HG02885 (cell line): ENCODE measurements around the gene SLC25A10.

Experiments
- ATAC-seq: cut with Tn5 transposase; IDR thresholded peaks from one replicate; pipeline ENCODE4 v1.9.1; 2021; ENCODE audit warnings: mild to moderate bottlenecking; ENCODE audit not compliant: unreplicated experiment, poor library complexity

Gene SLC25A10

GRCh38 chr17:81685108-81685507 lies 27.0 kb upstream of the SLC25A10 start:
- ATAC-seq = no peak

DNA sequence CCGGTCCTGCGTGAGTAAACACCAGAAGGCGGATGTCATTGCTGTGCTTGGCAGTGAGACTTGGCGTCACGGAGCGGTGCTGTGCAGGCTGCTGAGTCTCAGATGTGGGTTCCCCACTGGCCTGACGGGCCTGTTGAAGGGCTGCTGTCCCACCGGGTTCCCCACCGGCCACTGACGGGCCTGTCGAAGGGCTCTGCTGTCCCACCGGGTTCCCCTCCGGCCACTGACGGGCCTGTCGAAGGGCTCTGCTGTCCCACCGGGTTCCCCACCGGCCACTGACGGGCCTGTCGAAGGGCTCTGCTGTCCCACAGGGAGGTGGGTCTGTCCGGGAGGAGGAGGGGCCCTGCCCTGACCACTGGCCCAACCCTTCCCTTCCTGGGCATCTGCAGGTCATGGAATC lies 25.5 kb upstream of the SLC25A10 start:
- ATAC-seq = no peak

DNA sequence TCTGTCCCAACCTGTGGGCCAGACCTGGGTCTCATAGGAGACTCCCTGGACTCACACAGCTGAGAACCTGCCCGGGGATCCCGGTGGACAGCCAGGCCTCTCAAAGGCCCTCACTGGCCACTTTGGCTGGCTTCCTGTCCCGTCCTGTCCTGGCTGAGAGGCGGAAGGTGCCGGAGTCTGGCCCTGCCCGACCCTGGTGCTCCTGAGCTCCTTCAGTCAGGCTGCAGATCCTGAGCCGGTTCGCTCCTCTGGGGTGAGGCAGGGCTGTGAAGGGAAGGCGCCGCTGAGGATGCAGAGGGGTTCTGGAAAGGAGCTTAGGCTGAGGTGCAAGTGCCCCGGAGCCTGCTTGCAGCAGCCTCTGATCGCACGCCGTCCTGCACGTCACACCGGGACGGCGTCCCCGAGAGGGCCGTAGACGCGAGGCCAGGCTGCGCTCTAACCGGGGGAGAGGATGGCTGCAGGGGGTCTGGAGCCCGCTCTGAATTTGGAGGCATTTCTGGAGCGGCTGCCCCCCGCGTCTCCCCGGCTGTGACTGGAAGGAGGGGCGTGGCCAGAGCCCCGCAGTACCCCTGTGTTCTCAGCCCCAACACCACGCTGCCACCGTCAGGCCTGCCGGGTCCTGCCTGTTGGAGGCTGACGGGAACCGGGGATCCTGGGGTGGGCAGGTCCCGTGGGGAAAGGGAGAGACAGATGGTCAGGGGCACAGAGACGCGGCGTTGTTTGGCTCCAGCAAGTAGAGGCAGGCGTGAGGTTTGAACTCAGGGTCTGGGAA lies 24.1 kb upstream of the SLC25A10 start:
- ATAC-seq = no peak

DNA sequence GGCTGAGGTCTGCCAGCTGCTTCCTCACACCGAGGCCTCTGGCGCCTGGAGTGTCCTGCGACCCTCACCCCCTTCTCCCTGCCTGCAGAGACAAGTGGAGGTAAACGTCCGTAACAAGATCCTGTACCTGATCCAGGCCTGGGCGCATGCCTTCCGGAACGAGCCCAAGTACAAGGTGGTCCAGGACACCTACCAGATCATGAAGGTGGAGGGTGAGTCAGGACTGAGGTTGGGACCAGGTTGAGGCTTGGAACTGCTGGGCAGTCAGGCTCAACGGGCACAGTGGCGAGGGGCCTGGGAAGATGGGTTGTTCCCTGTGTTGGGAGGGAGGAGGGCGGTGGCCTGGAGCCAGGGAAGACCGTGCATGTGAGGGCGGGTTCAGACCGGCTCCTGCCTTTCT lies 23.5 kb upstream of the SLC25A10 start:
- ATAC-seq = no peak

DNA sequence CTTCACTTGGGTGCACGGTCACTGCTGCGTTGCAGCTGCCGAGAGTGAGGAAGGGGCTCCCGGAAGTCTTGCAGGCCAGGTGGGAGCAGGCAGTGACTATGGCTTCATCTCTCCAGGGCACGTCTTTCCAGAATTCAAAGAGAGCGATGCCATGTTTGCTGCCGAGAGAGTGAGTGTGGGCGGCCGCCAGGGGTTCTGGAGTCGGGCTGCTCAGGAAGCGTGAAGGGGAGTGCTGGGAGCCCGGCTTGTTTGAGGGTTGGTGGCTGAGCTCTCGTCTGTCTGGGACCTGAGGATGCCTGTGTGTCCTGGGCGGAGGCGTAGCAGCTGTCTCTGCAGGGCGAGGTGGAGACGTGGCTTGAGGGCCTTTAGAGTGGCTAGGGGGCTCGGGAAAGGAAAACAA lies 22.0 kb upstream of the SLC25A10 start:
- no peak for ATAC-seq

DNA sequence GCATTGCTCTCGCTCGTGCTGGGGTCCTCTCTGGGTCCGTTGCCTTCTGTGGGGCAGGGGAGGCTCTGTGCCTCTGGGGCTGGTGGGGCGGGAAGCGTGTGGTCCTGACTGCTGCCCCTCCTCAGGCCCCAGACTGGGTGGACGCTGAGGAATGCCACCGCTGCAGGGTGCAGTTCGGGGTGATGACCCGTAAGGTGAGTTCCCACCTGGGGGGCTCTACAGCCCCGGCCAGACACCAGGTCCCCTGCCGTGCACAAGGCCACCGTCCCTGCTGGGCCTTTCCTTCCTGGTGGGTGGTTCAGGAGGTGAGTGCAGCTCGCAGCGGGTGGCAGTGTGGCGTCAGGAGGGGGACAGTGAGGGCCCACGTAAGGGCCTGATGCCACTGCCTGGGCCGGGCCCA lies 21.5 kb upstream of the SLC25A10 start:
- no peak for ATAC-seq

GRCh38 chr17:81691196-81691595 lies 20.9 kb upstream of the SLC25A10 start:
- ATAC-seq = no peak

DNA sequence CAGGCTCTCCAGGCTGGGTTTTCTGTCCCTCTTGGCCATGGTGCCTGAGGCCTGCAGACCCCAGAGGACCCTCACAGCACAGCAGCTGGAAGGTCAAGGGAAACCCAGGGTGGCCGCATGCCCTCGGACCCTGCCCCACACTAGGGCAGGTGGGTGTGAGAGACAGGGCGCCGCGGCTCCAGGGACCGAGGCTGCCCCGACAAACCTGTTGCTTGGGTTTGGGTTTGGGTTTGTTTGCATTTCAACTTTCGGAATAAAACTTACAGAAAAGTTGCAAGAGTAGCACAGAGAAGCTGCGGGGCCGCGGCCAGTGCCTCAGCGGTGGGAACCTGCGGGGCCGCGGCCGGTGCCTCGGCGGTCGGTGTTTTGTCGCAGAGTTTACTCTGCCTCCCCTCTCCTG lies 20.5 kb upstream of the SLC25A10 start:
- ATAC-seq = no peak

DNA sequence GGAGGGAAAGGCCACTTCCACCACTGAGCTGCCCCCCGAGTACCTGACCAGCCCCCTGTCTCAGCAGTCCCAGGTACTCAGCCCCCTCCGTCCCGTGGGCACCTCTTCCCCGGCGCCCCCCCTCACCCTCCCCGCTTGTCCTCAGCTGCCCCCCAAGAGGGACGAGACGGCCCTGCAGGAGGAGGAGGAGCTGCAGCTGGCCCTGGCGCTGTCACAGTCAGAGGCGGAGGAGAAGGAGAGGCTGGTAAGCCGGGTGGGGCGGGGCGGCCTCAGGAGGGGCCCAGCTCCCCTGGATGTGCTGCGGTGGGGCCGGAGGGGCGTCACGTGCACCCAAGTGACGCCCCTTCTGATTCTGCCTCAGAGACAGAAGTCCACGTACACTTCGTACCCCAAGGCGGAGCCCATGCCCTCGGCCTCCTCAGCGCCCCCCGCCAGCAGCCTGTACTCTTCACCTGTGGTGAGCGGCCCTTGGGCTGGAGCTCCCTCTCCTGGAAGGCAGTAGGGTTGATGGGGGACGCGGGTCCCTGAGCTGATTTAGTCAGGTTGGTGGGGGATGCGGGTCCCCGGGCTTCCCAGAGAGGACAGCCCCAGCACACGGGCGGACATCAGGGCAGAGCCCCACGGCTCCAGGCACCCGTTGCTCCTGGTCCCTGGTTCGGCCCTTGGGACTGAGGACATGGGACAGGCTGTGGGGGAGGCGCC lies 18.4 kb upstream of the SLC25A10 start:
- ATAC-seq = no peak

- ATAC-seq = no peak
These were observed 17.3 kb upstream of the SLC25A10 start for GRCh38 chr17:81694810-81695209.

DNA sequence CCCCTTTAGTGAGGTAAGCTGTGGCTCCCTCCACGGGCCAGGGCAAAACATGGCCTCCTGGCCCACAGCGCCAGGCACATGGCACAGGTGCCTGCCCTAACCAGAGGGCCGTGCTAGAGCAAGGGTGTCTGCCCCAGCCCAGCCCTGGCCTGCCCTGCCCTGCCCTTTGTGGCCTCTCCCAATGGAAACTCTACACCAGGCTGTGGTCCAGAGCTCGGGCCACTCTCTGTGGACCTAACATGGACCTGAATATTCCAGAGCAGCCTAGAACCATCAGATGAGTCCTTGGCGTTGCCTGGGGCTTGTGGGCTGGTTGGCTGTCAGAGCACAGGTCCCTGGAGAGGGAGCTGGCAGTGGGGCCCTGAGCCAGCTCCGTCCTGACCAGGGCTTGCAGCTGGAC lies 16.9 kb upstream of the SLC25A10 start:
- ATAC-seq = no peak

DNA sequence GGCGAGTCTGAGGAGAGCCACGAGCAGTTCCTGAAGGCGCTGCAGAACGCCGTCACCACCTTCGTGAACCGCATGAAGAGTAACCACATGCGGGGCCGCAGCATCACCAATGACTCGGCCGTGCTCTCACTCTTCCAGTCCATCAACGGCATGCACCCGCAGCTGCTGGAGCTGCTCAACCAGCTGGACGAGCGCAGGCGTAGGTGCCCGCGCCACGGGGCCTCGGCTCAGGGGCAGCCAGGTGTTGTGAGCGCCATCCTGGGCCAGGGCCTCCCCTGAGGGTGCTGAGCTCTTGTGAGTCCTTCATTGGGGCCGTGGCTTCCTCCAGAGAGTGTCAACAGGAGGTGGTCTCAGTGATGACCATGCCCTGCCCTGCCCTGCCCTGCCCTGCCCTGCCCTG lies 16.3 kb upstream of the SLC25A10 start:
- ATAC-seq = no peak

- ATAC-seq = no peak
These were observed 15.7 kb upstream of the SLC25A10 start for GRCh38 chr17:81696218-81696941.

- no peak for ATAC-seq
These were observed 14.6 kb upstream of the SLC25A10 start for GRCh38 chr17:81697261-81698044.

- no peak for ATAC-seq
These were observed 11.5 kb upstream of the SLC25A10 start for GRCh38 chr17:81700353-81701287.

- no peak for ATAC-seq
These were observed 10.6 kb upstream of the SLC25A10 start for GRCh38 chr17:81701288-81702071.

- peak; percentile 85 for ATAC-seq
These were observed 8.9 kb upstream of the SLC25A10 start, which contains the start of gene MRPL12 for GRCh38 chr17:81702934-81703746. Gene MRPL12, plus strand, starts transcription at chr17:81703367. Its CDS starts 135 bp downstream, at chr17:81703502.
